Measurements from ENCODE around the gene SNRNP25.
"Not testable (repeated sequence)": the region's sequence is repeated elsewhere in the genome, so short reads cannot be mapped to it uniquely, and the experiment has no call there.

SNRNP25 gene

DNA sequence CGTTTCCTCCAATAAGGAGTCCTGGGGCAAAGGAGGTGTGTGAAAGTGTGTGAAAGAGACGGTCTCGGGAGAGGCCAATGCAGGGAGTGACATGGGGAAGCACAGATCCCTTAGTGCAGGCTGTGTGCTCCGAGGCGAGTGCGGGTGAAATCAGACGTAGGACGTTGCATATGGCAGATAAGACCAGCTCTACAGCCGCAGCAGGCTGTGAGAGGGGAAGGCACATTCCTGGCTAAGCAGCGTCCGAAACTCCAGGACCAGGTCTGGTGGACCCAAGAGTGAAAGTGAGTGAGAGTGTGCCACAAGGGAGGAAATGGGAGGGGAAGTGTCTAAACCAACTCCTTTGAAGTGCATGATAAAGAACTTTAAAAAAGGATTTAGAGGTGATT is 11.6 kb upstream of the SNRNP25 start:
- DNase-seq: no peak

DNA sequence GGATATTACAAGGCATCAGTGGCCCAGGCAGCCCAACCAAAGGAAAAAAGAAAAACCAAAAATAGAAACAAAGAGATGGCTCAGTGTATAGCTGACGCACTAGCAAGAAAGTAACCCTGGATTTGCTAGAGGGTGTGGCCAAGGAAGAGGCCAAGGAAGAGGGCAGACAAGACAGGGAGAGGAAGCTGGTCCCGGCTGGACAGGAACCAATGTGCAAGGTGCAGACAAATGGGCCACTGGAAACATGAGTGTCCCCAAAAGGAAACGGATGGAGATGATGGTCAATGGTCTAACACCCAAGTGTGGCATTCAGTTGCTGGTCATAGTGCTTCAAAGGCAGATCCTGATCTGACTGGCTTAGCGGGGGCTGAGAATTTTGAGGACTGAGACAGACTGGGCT is 10.9 kb upstream of the SNRNP25 start:
- no peak for DNase-seq

DNA sequence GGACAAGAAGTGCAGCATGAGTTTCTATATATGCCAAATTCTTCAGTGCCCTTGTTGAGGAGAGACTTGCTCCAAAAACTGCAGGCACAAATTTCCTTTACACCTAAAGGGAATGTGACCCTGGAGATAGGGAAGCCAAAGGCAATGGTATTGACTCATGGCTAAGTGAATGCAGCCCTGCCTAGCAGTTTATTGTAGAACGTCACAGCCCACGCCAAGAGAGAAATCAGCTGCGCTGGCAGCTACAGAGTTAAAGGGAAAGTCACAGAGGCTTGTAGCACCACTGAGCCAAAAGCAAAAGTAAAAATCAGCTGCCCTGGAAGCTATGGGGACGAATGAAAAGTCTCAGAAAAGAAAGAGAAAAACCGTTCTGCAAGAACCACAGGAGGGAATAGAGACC is 10.3 kb upstream of the SNRNP25 start:
- no peak for DNase-seq

DNA sequence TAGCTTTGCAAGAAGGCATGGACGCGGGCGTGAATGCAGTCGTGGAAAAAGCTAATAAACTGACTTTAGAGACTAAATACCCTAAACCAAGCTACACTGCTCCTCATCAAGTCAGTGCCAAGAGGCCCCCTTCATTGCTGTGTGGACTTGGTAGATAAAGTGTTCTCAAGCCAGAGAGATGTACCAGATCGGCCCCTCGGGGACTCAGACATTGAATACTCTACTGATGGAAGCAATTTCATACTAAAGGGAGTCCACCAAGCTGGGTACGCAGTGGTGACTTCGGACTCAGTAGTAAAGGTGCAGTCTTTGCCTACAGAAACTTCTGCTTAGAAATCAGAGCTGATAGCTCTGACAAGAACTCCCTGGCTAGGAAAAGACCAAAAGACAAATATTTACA is 9.0 kb upstream of the SNRNP25 start:
- DNase-seq: no peak

DNA sequence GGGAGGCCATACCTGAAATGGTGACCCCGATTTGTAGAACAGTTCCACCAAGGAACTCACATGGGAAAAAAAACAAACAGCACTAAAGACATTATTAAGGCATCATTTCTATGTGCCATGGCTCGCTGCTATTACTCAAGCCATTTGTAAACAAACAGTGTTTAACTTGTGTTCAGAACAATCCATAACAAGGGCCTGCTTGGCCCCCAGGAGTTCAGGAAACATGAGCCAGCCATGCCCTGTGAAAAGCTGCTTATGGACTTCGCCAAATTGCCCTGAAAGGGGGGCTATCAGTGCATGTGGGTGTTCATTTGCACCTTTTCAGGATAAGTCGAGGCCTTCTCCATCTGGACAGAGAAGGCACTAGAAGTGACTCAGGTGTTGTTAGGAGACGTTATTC is 8.2 kb upstream of the SNRNP25 start:
- DNase-seq: no peak

DNA sequence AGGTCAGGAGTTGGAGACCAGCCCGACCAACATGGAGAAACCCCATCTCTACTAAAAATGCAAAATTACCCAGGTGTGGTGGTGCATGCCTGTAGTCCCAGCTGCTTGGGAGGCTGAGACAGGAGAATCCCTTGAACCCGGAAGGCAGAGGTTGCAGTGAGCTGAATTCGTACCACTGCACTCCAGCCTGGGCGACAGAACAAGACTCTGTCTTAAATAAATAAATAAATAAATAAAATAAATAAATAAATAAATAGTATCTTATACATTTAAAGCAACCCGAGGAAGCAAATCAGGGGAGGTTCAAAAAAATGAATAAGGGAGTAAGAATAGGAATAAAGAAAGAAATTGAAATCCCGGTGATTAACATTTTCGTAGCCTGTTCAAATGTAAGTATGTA is 7.1 kb upstream of the SNRNP25 start:
- DNase-seq: not testable (repeated sequence)

DNA sequence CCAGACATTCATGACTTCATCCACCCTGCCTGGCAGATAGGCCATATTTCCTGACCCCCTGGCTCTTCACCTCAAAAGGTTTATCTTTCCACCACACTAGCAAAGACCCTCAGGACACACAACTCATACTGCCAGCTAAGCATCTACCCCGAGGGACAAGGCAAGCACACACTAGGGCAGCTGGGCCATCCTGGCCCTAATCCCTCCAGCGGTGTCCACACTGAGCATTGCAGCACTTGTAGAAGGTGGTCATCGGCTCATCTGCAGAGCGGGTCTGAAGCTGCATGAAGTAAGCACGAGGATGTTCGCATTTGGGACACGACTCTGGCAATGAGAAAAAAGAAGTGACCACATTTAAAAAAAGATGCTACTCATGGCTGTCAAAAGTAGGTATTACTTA is 6.4 kb upstream of the SNRNP25 start:
- DNase-seq: no peak

DNA sequence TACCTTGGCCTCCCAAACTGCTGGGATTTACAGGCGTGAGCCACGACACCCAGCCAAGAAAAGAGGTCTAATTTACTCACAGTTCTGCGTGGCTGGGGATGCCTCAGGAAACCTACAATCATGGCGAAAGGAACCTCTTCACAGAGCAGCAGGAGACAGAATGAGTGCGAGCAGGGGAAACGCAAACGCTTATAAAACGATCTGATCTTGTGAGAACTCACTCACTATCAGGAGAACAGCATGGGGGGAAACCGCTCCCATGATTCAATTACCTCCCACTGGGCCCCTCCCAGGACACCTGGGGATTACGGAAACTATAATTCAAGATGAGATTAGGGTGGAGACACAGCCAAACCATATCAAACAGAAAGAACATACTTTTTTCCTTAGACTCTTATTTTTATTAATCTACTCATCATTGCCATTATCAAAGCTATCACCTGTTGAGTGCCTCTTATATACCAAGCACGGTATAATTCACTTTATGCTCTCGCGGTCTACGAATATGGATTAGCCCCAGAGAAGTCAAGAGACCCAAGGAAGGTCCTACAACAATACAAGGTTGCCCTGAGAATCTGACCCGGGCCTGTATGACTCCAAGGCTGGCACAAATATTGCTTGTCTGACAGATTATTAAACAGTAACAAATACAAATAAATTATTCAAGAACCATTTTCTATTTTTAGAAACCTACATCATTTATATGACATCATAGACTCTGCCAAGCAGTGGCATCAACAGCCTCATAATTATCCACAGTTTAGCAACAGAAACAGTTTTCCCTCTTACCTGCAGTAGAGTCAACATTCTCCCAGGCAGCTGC is 2.6 kb upstream of the SNRNP25 start:
- no peak for DNase-seq

DNA sequence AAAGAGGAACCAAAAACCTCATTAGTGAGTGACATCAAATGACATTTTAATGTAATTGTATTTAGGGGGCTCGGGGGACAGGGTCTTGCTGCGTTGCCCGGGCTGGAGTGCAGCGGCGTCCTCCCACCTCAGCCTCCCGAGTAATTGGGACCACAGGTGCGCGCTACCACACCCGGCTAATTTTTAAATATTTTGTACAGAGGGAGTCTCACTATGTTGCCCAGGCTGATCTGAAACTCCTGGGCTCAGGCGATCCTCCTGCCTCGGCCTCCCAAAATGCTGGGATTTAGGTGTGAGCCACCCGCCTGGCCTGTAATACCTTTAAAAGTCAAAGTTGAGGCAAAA is 581 bp downstream of the SNRNP25 start:
- no peak for DNase-seq

DNA sequence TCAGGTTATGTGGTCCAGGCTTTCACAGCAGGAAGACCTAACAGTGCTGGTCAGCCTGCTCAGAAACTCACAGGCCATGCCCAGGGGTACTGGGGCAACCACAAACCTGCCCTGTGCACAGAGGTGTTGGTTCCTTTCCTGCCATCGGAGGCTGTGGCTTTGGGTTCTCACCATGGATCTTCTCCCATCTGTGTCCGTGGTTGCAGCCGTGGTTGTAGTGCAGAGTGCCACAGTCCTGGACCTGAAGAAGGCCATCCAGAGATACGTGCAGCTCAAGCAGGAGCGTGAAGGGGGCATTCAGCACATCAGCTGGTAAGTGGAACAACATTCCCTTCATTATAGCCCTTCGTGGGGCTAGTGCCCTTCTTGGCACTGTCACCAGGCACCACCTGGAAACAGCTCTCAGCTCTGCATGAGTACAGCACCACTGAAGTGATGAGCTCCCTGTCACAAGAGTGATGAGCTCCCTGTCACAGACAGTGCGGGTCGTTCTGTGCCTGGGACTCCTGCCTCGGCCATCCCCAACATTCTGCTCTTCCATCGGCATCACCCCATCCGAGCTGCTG is 2.0 kb downstream of the SNRNP25 start:
- no peak for DNase-seq

DNA sequence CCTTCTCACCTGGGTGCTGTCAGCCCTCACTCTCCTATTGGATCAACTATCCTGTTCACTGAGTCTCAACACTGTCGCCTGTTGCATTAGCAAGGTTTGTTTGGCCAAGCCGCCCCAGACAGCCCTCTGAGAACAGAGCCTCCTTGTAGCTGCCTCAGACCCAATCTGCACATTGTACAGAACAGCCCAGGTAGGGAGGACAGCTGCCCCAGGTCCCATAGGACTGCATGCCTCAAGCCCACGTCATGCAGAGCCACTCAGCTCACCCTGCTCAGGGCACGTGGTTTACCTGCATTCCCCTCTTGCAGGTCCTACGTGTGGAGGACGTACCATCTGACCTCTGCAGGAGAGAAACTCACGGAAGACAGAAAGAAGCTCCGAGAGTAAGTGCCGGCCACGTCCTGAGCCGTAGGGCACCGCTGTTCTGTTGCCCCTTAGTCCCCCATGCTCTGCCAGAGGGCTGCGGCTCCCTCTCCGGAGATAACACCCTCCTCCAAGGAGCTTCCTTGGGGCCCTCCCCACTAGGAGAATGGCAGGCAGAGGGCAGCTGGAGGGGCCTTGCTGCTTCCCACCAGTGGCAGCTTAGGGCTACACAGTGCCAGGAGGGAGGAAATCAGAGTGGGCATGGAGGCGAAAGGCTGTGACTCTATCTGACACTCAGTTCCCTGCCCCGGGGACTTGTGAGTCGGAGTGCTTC is 2.8 kb downstream of the SNRNP25 start:
- DNase-seq: no peak

DNA sequence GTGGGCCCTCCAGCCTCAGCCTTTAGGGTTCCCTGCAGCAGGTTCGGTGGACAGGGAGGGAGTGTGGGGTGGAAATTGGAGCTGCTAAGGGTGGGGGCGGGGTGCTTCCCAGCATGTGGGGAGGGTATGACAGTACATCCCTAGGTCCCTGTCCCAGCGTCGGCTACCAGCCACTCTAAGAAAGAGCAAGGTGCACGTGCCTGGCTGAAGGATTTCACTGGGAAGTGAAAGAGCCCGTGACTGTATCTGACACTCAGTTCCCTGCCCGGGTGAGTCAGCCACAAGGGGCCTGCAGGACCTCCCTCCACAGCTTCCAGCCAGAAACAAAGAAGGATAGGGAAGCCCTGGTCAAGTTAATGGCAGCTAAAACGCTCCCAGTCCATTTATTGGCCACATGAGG is 4.1 kb downstream of the SNRNP25 start:
- no peak for DNase-seq

DNA sequence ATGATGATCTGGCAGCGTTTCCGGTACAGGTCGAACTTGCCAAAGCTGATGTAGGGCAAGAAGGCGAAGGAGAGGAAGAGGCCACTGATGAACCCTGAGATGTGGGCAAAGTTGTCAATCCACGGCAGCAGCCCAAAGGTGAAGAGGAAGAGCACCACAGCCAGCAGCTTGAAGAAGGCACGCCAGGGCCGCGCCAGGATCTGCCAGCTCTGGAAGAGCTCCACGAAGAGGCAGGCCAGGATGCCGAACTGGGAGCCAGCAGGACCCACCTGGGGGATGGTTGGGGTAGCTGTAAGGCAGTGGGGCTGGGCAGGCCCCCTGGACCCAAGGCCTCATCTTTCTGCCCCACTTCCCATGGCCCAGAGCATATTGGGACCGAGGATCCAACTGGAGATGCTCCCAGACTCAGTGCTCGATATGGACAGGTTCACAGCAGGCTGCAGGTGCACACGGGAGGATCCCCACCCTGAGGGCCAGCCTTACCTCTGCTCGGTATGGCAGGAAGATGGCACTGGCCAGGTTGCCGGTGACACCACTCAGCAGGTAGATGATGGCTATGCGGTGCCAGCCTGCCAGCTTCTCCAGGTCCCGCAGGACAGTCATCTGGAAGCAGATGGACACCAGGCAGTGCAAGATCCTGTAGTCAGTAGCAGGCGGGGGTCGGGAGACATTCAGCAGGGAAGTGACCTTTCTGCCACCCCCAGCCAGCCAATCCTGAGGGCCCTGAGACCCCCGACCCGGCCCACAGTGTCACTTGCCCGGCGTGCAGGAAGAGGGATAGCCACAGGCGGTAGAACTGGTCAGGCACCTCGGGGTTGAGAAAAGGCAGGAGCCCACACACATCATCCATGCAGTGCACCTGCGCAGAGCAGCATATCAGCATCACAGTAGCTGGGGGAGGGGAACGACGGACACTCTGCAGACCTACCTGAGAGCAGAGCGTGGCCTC is 5.1 kb downstream of the SNRNP25 start:
- no peak for DNase-seq

DNA sequence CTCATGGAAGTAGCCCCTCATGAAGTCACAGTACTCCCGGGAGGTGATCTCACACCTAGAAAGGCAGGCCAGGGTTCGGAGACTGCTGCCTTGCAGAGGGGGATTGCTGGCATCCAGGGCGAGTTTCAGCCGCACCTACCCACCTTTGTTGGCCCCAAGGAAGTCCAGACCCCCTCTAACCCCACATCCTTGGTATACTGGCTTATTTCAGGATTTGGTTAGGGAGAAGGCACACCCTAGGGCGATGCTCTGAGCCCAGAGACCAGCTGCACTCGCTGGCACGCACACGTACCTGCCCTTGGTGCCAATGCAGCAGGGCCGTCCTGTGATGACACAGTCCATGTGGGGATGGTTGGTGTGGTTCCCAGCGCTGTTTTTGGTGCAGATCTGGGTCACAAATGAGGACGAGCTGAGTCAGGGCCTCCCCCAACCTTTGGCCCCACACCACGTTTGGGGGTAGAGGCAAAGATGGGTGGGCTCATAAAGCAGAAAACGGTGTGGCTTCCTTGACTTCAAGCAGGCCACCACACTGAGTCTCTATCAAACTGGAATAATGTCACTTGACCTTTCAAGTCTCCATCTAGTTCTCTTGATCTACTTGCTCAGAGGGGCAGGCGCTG is 5.9 kb downstream of the SNRNP25 start:
- no peak for DNase-seq

DNA sequence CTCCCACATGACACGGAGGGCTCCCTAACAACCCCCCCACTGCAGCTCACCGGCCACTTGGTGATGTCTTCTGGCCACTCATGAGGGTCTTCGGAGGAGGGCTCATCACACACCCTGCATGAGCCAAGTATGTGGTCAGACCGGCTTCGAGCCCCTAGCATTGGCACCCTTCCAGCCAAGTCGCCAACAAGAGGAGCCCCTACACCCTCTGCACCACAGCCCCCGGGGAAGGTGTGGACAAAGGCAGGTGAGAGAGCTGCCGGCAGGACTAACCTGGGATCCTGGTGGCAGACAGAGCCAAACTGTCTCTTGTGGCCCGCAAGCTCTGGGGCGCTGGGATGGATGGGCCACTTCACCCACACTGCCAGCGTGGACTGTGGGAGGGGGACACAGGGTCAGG is 6.5 kb downstream of the SNRNP25 start:
- DNase-seq: no peak

DNA sequence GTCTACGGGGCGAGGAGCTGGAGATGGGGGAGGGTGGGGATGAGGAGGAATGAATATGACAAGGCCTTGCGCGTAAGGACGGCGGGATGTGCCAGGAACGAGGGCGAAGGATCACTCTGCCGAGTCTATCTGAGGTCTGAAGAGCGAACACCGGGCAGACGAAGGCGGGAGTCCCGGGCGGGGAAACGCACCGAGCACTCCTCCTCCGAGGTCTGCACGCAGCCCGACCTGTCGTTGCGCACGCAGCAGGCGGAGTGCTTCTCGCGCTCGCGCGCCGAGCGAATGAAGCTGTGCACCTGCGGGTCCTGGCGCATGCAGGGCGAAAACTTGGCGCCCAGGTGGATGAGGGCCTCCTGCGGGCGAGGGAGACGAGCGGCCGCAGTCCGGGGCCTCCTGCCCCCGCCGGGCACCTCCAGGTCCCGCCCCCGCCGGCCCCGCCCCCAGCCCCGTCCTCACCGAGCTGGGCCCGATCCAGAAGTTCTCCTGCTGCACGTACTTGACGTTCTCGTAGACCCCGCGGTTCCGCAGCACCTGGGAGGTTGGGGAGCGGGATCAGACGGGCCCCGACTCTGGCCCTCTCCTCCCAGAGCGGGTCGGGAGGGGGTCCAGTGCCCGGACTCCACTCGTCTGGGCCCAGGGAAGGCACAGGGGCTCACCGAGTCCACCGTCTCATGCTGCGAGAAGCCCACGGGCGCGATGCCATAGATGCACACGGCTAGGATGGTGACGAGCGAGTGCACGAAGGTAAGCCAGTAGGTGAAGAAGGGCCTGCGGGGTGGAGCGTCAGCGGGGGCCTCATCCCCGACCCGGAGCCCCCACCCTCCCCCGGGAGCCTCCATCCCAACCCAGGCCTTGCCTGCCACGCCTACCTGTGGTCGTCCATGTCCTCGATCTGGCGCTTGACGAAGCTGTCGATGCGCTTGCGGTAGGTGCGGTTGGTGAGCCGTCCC is 7.6 kb downstream of the SNRNP25 start:
- DNase-seq: no peak

DNA sequence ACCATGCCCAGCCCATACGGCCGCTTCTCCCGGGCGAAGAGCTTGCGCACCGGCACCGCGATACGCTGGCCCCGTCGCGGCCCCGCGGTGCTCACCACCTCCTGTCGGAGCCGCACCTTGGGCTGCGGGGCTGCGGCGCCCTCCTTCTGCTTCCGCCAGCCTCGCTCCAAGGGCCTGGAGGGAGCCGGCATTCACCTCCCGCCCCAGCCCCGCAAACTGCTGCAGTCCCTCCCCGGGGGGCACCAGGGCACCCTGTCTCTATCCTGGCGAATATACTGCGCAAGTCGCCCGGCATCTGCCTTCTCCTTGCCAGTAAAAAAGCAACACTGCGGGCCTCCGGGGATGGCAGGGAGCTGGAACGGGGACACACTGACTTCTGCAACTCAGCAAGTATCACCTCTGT is 8.3 kb downstream of the SNRNP25 start:
- no peak for DNase-seq

DNA sequence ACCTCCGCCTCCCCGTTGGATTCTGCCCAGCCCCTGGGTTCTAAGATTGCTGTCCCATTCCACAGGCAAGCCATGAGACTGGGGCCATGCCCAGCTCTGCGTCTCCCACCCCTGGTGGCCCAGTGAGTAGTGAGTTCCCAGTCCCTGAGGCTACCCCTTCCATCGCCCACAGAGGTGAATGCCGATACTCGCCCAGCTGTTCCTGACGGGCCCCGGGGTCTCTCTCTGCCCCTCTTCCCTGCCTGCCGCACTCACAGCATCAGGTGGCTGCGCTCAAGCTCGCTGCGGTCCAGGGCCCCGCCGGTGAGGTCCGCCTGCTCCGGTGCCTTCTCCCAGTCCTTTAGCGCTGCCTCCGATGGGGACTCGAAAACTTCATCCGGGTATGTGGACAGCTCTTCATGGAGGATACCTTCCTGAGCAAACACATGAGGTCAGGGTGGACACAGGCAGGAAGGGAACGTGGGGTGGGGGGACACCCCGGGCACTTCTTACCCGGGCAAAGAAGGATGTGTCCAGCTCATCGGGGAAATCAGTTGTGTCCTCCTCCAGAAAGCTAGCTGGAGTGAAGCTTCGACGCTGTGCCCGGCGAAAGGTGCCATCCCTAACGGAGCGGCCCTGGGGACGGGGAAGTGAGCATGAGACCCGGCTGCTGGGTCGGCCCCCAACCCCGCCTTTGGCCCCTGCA is 8.8 kb downstream of the SNRNP25 start:
- DNase-seq: no peak

DNA sequence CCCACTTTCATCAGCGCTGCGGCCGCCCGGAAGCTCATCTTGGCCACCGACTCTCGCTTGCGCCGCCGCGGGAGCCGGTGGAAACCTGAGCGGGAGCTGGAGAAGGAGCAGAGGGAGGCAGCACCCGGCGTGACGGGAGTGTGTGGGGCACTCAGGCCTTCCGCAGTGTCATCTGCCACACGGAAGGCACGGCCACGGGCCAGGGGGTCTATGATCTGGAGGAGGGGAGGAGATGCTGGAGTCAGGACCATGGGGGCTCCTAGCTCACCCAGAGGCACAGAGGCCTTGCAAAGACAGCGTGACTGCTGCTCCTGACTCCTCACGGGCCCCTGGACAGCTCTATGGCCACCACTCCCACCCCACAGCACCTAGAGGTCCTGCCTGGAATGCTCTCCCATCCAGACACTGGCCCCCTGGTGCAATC is 9.4 kb downstream of the SNRNP25 start:
- DNase-seq: no peak

DNA sequence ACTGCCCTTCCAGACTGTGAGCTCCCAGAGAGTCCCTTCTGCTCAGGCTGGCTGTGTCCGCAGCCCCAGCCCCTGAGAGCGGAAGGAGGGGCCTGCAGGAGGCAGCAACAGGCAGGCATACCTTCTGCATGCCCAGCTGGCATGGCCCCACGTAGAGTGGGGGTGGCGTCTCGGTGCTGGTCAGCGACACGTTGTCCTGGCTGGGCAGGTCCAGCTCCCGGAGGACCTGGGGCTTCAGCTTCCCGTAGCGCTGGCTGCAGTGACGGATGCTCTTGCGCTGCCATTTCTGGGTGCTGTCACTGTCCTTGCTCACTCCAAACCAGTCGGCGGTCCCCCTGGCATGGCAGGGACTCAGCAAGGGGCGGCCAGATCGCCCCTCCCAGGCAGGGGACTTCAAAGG is 9.8 kb downstream of the SNRNP25 start:
- DNase-seq: no peak

Data from activated T-cell treated with anti-CD3 and anti-CD28 coated beads, Interleukin-2, amount 50 U/mL, for 1 hour (primary cell).